Stimulated activated CD4-positive, alpha-beta T cell treated with anti-CD3 and anti-CD28 coated beads, Interleukin-12 subunit alpha, Interleukin-12 subunit beta, amount 100 ng/mL, for 48 hours (primary cell): ENCODE results near the gene RAB27B.
"Not testable (repeated sequence)": the region's sequence is repeated elsewhere in the genome, so short reads cannot be mapped to it uniquely, and the experiment has no call there.

Experiments used
- DNase-seq, 3 donors: peaks; one replicate each; pipeline ENCODE4 v3.0.0-alpha.2; 2020; ENCODE audit warnings: low read depth in 2 of 3, low spot score in 1 of 3

Gene RAB27B

DNA sequence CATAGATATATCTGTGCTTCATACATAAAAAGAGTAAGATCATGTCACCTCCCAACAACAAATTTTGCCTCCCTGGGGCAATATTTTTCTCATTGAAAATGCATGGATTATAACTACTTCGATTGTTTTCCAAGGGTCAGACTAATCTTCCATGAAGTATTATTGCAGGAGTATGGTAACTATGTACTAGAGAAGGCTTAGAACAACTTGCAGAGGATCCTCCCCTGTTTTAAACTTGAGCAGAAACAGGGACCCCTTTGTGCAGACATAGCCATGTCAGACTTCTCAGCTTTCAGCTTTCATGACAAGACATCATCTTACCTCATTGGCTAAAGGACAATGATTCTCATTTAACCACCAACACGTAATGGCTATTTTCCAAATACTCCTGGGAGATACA lies 13.2 kb upstream of the RAB27B start:
- no peak for DNase-seq

DNA sequence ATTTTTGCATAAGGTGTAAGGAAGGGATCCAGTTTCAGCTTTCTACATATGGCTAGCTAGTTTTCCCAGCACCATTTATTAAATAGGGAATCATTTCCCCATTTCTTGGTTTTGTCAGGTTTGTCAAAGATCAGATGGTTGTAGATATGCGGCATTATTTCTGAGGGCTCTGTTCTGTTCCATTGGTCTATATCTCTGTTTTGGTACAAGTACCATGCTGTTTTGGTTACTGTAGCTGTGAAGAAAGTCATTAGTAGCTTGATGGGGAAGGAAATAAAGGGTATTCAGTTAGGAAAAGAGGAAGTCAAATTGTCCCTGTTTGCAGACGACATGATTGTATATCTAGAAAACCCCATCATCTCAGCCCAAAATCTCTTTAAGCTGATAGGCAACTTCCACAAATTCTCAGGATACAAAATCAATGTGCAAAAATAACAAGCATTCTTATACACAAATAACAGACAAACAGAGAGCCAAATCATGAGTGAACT lies 7.4 kb upstream of the RAB27B start:
- DNase-seq = not testable (repeated sequence)

DNA sequence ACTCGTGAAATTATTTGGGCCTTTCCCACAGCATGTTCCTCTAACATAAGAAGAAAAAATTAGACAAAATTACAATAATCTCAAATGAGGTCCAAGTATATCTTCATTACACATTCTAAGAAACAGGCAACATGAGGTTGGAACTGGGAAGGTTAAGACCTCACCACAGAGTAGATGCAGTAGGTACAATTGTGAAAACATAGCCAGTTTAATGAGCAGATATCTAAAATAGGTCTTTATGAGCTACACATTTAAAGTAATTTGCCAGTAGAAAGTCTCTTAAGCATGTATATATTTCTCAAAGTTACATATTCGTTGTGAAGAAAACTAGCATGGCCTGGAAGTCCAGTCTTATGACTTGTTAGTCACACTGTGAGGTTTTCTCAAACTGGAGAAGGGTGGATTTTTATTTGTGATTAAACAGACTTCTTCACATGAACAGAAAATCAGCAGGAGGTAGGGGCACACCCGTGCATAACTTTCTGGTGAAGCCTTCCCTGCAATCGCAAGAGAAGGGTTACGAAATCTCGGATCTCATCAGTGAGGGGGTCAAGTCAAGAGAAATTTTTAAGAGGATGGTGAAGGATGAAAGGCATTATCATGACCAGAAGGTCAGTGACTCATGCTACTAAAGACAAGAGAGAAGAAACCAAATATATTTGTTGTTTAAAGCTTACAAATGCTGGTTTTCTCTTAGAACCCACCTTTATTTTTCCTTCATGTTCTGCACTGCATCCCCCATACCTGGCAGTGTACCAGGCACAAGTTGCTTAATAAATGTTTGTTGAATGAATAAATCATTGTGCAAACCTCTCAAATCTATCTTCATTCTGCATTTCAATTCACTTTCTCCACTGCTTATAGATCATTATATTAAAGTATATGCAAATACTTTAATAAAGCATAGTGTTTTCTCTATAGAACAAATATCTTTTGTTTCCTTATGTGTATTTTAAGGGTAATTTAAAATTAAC lies 5.1 kb upstream of the RAB27B start:
- DNase-seq = no peak

DNA sequence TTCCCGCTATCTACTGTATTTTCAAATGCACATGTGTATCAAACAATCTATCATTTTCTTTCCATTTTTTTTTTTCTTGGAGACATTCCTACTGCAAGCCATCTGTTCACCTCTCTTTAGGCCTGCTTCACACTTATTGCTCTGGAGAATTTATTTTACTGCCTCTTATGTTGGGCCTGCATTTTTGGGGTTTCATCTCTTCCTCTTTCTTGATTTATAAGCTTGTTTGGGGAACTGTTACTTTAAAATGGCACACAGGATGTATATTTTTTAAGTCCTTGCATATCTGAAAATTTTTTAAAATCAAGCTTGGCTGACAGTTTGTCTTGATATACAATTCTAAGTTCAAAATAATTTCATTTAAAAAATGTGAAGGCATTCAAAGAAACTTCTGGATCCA lies 3.5 kb upstream of the RAB27B start:
- DNase-seq = no peak

DNA sequence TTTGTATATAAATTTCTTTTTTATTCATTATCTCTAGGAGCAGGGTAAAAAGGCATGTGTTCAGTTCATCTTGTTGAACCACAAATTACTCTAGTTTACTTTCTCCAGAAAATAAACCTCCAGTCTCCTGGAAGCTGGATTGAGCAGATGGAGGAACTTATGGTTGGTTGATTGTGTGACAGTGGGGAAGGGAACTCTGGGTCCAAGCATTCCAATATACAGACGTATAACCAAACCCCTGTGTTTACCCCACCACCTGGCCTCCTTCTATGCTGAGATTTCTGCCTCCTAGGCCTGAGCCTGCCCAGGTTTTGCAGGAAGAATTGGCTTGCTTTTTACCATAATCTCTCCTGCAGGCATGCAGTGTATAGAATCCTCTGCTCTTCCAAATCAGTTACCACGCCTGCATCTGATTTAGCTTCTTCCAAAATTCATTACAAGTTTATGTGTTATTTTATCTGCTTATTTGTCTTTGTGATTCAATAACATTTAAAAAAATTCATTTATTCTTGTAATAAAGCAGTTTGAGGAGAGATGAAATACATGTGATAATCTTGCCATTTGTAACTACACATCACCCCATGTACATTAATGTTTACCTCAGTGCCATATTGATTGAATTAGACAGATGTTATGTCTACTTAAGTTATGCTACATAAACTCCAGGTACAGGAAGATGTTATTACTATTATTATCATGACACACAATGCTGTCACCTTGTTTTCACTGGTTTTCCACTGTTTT lies 2.5 kb upstream of the RAB27B start:
- no peak for DNase-seq

DNA sequence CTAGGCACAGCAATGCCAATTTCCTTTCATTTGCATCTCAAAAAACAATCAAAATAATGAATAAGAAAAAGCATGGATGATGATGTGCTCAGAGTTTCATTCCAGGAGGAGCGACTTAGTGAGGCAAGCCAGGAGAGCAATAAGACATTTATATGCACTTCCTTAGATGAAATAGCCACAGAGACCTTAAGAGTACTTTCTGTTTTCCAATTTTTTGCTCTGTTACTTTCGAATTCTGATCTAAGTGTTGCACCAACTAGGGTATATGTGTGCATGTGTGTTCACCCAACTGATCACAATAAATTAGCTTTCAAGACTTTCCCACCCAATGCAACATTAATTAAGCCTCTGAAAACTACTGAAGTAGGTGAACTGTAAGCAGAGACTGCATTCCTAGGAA lies 709 bp downstream of the RAB27B start:
- no peak for DNase-seq

DNA sequence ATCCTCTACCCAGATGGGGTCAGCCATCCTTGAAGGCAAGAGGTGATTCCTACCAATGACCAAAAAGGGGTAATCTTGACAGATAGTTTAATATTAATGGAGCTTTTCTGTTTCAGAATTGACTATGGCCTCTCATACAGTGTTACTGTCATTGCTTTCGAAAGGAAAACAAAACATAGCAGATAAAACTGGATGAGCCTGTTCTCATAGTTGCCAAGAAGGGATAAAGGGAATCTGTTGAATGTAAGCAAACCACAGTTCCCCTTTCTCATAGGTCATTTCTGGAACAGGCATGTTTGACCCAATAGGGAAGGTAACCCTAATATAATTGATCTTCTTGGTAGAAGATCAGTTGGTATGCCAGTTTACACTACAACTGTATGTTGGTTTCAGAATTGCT lies 1.6 kb downstream of the RAB27B start:
- no peak for DNase-seq

DNA sequence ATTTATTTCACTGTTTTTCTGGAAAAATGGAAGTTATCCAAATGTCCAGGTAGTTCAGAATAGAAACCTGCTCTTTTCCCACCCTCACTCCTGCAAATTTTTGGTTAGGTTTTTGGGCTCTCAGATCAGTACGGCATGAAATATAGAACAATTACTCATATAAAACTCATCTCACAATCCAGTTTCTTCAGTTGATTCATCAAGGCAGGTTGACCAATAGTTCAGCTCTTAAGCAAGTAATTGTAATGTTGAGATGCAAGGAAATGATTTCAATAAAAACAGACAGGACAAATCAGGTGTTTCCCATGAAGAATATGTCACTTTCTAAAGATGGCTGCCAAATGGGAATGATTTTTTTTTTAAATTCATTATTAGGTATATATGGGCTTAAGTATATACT lies 2.0 kb downstream of the RAB27B start:
- DNase-seq = no peak

DNA sequence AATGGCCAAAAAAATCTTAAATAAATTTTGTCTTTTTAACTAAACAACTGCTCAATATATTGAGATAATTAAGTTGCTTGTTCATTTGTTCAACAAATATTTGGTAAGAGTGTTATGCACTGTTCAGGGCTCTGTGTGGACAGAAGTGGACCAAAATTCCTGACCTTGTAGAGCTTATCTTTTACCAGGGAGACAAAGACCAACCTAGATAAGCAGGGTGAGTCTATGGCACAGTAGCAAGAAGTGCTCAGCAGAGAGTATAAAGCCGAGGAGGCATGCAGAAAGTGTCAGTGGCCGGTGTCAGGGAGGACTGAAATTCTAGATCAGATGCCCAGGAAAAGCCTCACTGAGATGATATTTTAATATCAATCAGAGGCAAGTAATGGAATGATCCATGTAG lies 2.6 kb downstream of the RAB27B start:
- DNase-seq = no peak

DNA sequence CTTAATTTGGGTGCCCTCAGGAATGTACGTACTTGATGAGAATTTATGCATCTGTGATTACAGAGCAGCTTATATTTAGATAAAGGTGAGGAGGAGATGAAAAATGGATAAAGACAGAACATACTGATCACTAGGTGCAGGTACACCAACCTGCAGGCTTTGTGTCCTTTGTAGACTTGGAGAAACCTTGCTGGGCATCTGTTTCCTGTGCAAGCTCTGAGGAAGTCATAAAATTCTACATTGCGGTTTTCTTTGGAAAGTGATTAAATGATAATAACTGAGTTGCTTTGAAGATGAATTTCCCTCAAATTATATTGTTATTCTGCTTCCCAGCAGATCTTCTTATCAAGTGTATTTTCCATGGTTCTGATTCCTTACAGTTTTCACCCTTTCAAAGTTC lies 7.7 kb downstream of the RAB27B start:
- DNase-seq = no peak

DNA sequence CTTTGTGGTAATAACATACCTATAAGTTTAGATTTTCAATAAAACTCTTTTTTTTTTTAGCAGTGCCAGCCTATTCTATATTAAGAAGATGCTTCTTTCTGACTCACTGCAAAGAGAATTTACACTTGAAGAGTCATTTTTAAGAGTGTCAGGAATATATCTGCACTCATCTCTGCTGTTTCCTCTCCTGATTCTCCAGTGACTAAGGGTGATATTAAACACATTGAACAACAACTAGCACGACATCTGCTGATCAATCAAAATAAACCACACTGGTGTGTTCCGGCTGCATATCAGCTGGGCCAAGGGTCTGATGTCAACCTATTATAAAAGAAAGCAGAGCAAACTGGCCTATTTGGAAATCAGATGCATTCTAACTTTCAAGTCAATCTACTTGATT lies 15.0 kb downstream of the RAB27B start:
- DNase-seq = no peak

DNA sequence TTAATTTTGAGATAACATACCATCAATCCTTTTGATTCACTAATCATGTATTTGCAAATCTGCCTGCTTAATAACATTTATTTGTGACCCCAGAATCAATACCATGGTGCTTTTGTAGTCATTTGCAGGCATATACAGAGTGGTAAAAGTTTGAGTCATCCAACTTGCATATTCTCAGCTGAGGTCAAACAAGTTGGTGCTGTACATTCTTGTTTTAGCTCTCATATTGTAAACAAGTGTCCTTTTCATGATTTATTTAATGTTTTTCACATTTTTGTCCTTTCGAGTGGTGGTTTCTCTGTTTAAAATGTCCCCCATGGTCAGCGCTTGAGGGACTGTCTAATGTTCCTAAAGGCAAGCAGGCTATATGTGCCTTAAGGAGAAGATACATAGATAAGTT lies 17.5 kb downstream of the RAB27B start:
- DNase-seq = no peak

DNA sequence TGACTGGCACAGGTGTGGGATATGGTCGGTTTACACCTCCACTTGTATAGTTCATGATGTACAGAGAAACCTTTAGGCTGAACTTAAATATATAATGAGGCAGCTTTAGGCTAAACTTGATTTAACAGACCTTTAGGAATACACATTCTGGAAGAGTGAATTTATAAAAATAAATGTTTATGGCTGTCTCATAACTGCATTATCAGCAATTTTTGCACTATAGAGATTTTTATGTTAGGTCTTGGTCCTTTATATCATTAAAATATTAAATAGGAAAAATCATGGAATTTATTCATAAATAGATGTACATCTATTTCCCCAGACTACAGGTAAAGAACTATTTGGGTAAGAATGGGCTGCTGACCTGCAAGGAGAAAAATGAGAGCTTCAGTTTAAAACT lies 19.8 kb downstream of the RAB27B start:
- DNase-seq = no peak

DNA sequence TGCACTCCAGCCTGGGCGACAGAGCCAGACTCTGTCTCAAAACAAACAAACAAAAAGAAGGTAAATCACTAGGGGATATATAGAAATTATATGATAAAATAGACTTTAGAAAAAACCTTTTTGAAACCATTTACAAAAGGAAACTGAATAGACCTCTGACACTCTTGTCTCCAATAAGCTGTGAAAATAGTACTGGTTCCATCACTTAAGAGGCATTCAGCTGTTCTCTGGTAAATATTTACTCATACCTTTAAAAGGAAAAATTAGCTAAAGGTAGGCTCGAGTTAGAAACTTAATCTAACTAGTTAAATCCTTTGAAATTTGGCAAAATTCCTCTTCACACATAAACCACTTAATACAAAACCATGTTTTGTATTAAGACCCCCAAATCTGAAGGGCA lies 21.4 kb downstream of the RAB27B start:
- no peak for DNase-seq

DNA sequence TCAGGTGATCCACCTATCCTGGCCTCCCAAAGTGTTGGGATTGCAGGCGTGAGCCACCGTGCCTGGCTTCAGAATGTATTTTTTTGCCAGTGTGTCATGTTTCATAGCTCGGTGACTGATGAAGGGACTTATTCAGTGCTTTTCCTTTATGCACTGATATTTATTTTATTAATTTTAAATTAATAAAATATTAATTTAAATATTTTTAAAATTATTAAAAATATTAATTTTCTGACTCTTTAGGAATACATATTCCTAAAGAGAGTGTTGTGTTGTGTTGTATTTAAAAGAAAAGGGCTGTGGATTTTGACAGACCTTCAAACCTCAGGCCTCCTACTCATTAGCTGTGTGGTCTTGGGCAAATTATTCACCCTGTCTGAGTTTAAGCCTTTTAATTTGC lies 22.3 kb downstream of the RAB27B start:
- DNase-seq = no peak

DNA sequence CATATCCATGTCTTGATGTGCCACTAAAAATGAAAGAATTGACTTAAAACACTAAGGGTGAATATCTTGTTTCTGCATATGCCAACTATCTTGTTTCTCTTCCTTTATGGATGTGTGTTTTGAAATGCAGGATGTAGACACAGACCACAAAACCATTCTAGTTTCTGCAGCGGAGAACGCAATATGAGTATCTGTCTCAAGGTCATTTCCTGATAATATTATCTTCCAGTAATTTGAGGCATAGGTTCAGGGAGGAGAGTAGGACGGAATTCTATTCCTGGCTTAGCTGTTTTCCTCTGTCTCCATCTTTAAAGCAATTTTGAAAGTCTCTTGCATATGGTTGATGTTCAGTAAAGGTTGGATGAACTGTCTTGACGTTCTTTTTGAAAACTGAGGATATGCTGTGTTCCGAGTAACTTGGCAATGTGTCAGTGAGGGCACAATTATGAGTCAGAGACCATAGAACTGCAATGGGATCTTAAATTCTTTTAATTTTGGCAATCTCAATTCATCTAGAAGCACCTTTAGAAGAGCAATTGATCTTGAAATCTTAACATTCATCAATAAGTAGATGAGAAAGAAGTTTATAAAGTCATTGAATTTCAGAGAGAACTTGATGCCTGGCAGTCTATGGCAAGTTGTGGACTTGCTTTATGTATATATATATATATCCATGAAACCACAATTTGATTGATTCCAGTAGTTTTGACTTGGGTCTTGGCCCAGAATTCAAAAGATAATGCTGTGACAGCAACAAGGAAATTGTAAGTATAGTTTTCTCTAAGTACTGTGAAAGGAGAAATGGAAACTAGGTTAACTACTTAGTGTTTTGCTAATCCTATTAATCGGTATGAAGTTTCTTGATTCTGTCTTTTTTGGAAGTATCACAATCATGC lies 24.8 kb downstream of the RAB27B start:
- no peak for DNase-seq

DNA sequence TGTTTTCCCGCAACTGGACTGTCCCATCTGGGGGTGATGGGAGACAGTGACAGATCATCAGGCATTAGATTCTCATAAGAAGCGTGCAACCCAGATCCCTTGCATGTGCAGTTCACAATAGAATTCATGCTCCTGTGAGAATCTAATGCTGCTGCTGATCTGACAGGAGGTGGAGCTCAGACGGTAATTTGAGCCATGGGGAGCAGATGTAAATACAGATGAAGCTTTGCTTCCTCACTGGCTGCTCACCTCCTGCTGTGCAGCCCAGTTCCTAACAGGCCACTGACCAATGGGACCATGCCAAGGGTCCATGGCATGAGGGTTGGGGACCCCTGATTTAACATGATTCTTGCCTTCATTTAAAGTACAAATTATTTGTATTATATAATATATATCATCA lies 26.8 kb downstream of the RAB27B start:
- DNase-seq = not testable (repeated sequence)

DNA sequence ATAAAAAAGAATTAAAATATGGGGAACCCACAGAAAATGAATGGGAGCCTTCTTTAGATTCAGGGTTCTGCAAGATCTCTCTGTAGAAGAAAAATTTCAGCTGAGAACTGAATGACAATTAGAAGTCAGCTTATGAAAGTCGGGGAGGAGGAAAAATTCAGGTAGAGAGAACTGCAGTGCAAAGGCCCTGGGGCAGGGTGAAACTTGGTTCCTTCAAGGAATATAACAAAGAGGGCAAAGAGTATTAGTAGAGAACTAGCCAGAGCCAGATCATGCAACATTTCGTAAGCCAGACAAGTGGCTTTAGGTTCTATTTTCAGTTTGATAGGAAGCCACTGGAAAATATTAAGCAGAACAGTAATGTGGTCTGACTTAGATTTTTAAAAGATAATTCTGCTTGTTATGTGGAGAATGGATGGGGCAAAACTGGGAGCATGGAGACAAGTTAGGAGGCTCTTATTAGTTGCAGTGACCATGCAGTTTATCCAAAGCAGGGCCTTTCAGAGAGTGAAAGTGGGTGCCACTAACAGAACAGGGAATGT lies 27.9 kb downstream of the RAB27B start:
- DNase-seq = no peak

DNA sequence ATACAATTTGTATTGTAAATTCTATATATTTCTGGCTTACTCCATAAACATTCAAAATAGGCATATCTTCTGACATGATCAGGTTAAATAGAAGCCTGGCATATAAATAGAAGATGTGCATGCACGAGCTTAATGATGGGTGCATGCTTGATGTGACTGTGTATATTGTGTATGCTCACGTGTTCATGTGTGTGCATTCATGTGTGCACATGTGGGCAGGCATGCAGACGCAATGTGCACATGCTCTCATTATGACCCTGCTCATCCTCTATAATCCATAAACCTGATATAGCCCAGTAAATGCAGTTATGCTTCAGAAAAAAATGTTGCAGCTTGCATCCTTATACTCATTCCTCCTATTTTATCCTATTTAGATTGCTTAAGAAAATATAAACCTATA lies 29.2 kb downstream of the RAB27B start:
- no peak for DNase-seq

DNA sequence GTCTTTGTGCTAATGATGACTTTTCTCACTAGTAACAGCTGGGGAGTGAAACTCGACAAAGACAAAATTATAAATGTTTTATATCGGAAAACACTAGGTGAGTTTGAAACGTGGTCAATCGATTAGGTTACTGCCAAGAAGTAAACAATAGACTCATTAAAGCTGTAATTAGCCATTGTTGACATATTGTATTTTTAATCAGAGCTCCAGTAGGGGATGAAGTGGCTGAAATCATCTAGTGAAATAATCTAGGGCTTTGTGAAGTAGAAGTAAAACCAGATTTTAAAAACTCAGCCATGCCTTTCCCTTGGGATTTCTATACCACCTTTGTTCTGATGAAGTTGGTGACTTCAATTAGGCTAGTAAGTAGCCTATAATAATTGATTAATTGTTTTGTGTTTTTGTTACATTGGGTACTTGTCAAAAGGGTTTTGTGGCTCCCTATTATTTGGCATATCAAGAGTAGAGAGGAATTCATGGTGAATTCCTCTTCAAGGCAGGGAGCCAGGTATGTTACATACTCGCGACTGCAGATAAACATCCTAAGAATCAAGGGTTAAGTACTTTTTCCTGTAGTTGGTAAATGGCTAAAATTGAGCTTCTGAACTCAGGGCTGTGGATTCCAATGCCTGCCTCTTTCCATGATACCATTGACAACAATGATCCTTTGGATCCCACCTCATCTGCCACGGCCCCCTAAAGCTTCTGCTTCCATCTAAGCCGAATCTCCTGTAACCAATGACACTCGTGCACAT lies 31.6 kb downstream of the RAB27B start:
- DNase-seq = no peak
